ENCODE measurements around the gene DDX54. TPM values are rescaled to one million over a fixed set of nuclear protein-coding genes. Genes with fewer than 3 reads are reported as not detected.

Gene DDX54
- total RNA-seq, 1 experiment from 2014 or later, result 101 TPM

DNA sequence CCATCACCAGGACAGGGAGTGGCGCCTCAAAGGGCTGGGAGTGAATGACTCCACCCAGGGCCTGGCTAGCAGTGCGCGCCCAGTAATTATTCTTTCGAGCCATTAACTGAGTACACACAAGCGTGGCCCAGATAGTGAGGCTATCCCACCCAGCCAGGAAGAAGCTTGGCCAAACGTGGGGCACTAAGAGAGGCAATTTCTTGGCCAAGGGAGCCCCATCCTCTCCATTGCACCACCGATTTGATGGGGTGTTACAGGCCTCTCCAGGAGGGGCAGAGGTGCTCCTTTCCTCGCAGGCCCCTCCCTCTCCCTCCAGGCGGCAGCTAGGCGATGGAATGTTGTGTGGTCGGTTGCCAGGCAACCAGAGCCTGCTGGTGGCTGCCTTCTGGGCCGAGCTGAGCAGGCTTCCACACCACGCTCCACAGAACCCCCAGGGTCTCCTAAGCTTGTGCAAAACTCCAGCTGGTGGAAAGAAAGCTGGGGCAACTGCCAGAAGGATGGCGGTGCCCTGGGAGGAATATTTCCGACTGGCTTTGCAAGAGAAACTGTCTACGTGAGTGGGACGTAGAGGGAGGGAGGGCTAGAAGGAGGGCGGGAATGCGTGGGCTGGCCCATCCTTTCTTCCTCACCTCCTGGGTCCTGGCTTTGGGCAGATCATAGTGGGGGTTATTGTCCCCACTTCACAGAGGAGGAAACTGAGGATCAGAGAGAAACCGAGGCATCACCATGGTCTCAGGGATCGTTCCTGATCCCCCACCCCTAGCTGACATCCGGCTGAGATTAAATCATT lies 35.7 kb downstream of the DDX54 start, which contains the start of gene CFAP73:
Gene CFAP73 (plus strand): TSS at position 364 of the 790 bp plus-strand sequence. CDS start 134 bp downstream, at position 498.
- no peaks in the 10 kb centered on the region for H3K36me3 ChIP-seq (ENCODE audit: control insufficient read depth, insufficient read depth, low read length)
- ATAC-seq (peak; percentile 66), DNase-seq (ENCODE audit: low read depth, low spot score) (no peak)
- H3K9me3 ChIP-seq (ENCODE audit: control insufficient read depth, insufficient read depth, low read depth, low read length), result no peaks in the 10 kb centered on the region
- ChIA-PET CTCF (no interaction called here), POLR2A (no interaction called here)
- intact Hi-C loops (cut with micrococcal nuclease; ENCODE audit: unreplicated experiment), result loop anchor here (10.0 kb wide), 1 partner anchor 155 kb away; no protein-coding TSS in a partner anchor
- peaks cover 12% of the 10 kb centered on the region; the same call in 1 of the 2 replicates for H3K4me1 ChIP-seq (ENCODE audit: control insufficient read depth, insufficient read depth, low read length)
- no peak within 1 kb of the TSS for H3K4me3 ChIP-seq (ENCODE audit: low read depth in 2 of 2, low read length in 2 of 2)
- TF ChIP-seq SIN3A (IDR thresholded peaks at IDR 0.05; ENCODE audit: borderline replicate concordance, insufficient read depth, low read depth, low read length) (no peak), TCF7L2 (IDR thresholded peaks at IDR 0.05; ENCODE audit: low read depth, low read length) (no peak), POLR2AphosphoS5 (IDR thresholded peaks at IDR 0.05; ENCODE audit: low read depth, low read length) (no peak)
- TF ChIP-seq, protein P1, sequence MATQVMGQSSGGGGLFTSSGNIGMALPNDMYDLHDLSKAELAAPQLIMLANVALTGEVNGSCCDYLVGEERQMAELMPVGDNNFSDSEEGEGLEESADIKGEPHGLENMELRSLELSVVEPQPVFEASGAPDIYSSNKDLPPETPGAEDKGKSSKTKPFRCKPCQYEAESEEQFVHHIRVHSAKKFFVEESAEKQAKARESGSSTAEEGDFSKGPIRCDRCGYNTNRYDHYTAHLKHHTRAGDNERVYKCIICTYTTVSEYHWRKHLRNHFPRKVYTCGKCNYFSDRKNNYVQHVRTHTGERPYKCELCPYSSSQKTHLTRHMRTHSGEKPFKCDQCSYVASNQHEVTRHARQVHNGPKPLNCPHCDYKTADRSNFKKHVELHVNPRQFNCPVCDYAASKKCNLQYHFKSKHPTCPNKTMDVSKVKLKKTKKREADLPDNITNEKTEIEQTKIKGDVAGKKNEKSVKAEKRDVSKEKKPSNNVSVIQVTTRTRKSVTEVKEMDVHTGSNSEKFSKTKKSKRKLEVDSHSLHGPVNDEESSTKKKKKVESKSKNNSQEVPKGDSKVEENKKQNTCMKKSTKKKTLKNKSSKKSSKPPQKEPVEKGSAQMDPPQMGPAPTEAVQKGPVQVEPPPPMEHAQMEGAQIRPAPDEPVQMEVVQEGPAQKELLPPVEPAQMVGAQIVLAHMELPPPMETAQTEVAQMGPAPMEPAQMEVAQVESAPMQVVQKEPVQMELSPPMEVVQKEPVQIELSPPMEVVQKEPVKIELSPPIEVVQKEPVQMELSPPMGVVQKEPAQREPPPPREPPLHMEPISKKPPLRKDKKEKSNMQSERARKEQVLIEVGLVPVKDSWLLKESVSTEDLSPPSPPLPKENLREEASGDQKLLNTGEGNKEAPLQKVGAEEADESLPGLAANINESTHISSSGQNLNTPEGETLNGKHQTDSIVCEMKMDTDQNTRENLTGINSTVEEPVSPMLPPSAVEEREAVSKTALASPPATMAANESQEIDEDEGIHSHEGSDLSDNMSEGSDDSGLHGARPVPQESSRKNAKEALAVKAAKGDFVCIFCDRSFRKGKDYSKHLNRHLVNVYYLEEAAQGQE (IDR thresholded peaks at IDR 0.05; ENCODE audit: insufficient read depth in 1 of 2, low read depth in 2 of 2, low read length in 1 of 2), result no peak
- TF ChIP-seq, protein P2, sequence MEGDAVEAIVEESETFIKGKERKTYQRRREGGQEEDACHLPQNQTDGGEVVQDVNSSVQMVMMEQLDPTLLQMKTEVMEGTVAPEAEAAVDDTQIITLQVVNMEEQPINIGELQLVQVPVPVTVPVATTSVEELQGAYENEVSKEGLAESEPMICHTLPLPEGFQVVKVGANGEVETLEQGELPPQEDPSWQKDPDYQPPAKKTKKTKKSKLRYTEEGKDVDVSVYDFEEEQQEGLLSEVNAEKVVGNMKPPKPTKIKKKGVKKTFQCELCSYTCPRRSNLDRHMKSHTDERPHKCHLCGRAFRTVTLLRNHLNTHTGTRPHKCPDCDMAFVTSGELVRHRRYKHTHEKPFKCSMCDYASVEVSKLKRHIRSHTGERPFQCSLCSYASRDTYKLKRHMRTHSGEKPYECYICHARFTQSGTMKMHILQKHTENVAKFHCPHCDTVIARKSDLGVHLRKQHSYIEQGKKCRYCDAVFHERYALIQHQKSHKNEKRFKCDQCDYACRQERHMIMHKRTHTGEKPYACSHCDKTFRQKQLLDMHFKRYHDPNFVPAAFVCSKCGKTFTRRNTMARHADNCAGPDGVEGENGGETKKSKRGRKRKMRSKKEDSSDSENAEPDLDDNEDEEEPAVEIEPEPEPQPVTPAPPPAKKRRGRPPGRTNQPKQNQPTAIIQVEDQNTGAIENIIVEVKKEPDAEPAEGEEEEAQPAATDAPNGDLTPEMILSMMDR (IDR thresholded peaks at IDR 0.05), result no peak
- in situ Hi-C loops (cut with HindIII; ENCODE audit: low pct_unique_long_range_greater_than_20kb, low sequenced_read_pairs), result loop anchor here (25.0 kb wide), 1 partner anchor 87 kb away; the partner anchor contains the start of gene DTX1
- BruUV-seq (replicated peaks), result no TSS peak
- H3K27me3 ChIP-seq (ENCODE audit: control insufficient read depth, insufficient read depth, low read length), result no peaks in the 10 kb centered on the region
- H3K27ac ChIP-seq (ENCODE audit: low read length), result no peak within 1 kb of the TSS

DNA sequence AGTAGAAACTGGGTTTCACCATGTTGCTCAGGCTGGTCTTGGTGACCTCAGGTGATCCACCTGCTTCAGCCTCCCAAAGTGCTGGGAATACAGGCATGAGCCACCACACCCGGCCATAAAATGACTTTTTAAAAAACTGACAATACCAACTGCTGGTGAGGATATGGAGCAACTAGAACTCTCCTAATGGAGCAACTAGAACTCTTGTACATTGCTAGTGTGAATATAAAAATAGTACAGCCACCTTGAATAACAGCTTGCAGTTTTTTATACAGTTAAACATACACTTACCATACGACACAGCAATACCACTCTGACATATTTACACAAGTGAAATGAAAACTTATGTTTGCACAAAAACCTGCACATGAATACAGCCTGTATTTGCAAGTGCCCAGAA lies 38.3 kb downstream of the DDX54 start:
- Histone ChIP-seq H3K9me3 (ENCODE audit: control insufficient read depth, insufficient read depth, low read depth, low read length) (no peaks in the 10 kb centered on the region), H3K27ac (ENCODE audit: low read length) (no peak overlapping the region), H3K27me3 (ENCODE audit: control insufficient read depth, insufficient read depth, low read length) (no peaks in the 10 kb centered on the region), H3K36me3 (ENCODE audit: control insufficient read depth, insufficient read depth, low read length) (no peaks in the 10 kb centered on the region), H3K4me3 (ENCODE audit: low read depth in 2 of 2, low read length in 2 of 2) (no peak overlapping the region), H3K4me1 (ENCODE audit: control insufficient read depth, insufficient read depth, low read length) (peaks cover 15% of the 10 kb centered on the region)
- no TSS peak for BruUV-seq (replicated peaks)
- ChIA-PET CTCF (no interaction called here), POLR2A (no interaction called here)
- DNase-seq (ENCODE audit: low read depth, low spot score) (no peak), ATAC-seq (no peak)
- intact Hi-C loops (cut with micrococcal nuclease; ENCODE audit: unreplicated experiment) (no loop called here), in situ Hi-C loops (cut with HindIII; ENCODE audit: low pct_unique_long_range_greater_than_20kb, low sequenced_read_pairs) (no loop called here)
- TF ChIP-seq, protein P1 (IDR thresholded peaks at IDR 0.05; ENCODE audit: insufficient read depth in 1 of 2, low read depth in 2 of 2, low read length in 1 of 2), result no peak
- TF ChIP-seq POLR2AphosphoS5 (IDR thresholded peaks at IDR 0.05; ENCODE audit: low read depth, low read length) (no peak), TCF7L2 (IDR thresholded peaks at IDR 0.05; ENCODE audit: low read depth, low read length) (no peak)
- TF ChIP-seq, protein P2 (IDR thresholded peaks at IDR 0.05), result no peak
